Prostate gland (tissue), 2 donors: Measurements from ENCODE around the gene SANBR.

Experiments used
- POLR2A ChIP-seq: fragments of 450-650 bp; IDR thresholded peaks from one replicate; pipeline ENCODE4 v1.6.1; 2016; ENCODE audit warnings: antibody characterized with exemption, mild to moderate bottlenecking
- POLR2AphosphoS5 ChIP-seq: sonication (generic); formaldehyde crosslinking; IDR thresholded peaks from one replicate; pipeline ENCODE4 v1.6.1; 2017; ENCODE audit warnings: antibody characterized with exemption
- TF ChIP-seq, protein P1 (sequence below), 4 experiments: fragments of 200-600 bp in 2 of 4; fragments of 450-650 bp in 2 of 4; sonication (generic) in 2 of 4; IDR thresholded peaks; 1 replicate in 3 of 4; 2 replicates in 1 of 4; pipeline ENCODE4 v1.5.1; 2016 to 2019; ENCODE audit warnings: antibody characterized with exemption in 4 of 4, mild to moderate bottlenecking in 2 of 4, moderate library complexity in 2 of 4

DNA sequence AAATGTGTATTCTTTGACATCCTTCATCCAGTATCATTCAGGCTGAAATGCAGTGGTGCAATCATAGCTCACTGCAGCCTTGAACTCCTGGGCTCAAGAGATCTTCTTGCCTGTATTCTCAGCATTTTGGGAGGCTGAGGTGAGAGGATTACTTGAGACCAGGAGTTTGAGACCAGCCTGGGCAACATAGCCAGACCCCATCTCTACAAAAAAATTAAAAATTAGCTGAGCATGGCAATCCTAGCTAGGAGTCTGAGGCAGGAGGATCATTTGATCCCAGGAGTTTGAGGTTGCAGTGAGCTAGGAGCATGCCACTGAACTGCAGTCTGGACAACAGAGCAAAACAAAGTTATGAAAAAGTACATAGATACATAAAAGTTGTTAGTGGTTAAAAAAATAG is 24.1 kb downstream of the SANBR start:
- TF ChIP-seq, protein P1, sequence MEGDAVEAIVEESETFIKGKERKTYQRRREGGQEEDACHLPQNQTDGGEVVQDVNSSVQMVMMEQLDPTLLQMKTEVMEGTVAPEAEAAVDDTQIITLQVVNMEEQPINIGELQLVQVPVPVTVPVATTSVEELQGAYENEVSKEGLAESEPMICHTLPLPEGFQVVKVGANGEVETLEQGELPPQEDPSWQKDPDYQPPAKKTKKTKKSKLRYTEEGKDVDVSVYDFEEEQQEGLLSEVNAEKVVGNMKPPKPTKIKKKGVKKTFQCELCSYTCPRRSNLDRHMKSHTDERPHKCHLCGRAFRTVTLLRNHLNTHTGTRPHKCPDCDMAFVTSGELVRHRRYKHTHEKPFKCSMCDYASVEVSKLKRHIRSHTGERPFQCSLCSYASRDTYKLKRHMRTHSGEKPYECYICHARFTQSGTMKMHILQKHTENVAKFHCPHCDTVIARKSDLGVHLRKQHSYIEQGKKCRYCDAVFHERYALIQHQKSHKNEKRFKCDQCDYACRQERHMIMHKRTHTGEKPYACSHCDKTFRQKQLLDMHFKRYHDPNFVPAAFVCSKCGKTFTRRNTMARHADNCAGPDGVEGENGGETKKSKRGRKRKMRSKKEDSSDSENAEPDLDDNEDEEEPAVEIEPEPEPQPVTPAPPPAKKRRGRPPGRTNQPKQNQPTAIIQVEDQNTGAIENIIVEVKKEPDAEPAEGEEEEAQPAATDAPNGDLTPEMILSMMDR (IDR thresholded peaks at IDR 0.05) = no peak
- TF ChIP-seq POLR2A (no peak), POLR2AphosphoS5 (no peak)
